Left kidney (tissue), 8 donors: ENCODE data around the gene FAM13B. TPM values are rescaled to one million over a fixed set of nuclear protein-coding genes. Genes with fewer than 3 reads are reported as not detected.
"Not testable (repeated sequence)": the region's sequence is repeated elsewhere in the genome, so short reads cannot be mapped to it uniquely, and the experiment has no call there.

Experiments used
- DNase-seq: peaks from one replicate; pipeline ENCODE4 v3.0.0-alpha.2; 2013
- long read RNA-seq, 8 donors: transcript quantifications; one replicate each; lab custom pipeline, GENCODE V29; 2026
- polyA plus RNA-seq: library from polyadenylated mRNA; unstranded; fragments of 120-200 nt; gene quantifications from one replicate; pipeline ENCODE4 v1.2.1, GENCODE V29; 2013; ENCODE audit not compliant: insufficient read length

The FAM13B gene
- 68.3 TPM for polyA plus RNA-seq
- long read RNA-seq, donor 1, partial matches to known transcripts = 0 of 2 reads
- long read RNA-seq, donor 1, other reads (novel, unspliced or antisense) = 0 of 2 reads
- long read RNA-seq, donor 2, full-length matches to known transcripts = 2 of 2 reads
- long read RNA-seq, donor 2, partial matches to known transcripts = 0 of 2 reads
- long read RNA-seq, donor 2, other reads (novel, unspliced or antisense) = 0 of 2 reads
- long read RNA-seq, donor 3, partial matches to known transcripts = 0 of 1 reads
- long read RNA-seq, donor 3, other reads (novel, unspliced or antisense) = 0 of 1 reads
- long read RNA-seq, donor 4 = 0 reads
- long read RNA-seq, donor 5, full-length matches to known transcripts = 1 of 1 reads
- long read RNA-seq, donor 5, partial matches to known transcripts = 0 of 1 reads
- long read RNA-seq, donor 5, other reads (novel, unspliced or antisense) = 0 of 1 reads
- long read RNA-seq, donor 6, full-length matches to known transcripts = 5 of 5 reads
- long read RNA-seq, donor 6, partial matches to known transcripts = 0 of 5 reads
- long read RNA-seq, donor 6, other reads (novel, unspliced or antisense) = 0 of 5 reads
- long read RNA-seq, donor 7, full-length matches to known transcripts = 3 of 3 reads
- long read RNA-seq, donor 7, partial matches to known transcripts = 0 of 3 reads
- long read RNA-seq, donor 7, other reads (novel, unspliced or antisense) = 0 of 3 reads
- long read RNA-seq, donor 8, full-length matches to known transcripts = 2 of 2 reads
- long read RNA-seq, donor 8, partial matches to known transcripts = 0 of 2 reads
- long read RNA-seq, donor 8, other reads (novel, unspliced or antisense) = 0 of 2 reads

- DNase-seq = peak; percentile 76
Measured at GRCh38 chr5:138032572-138033385, at the start of gene FAM13B. FAM13B (minus strand) TSS chr5:138033079; CDS start chr5:138019111, 13,968 bp downstream.

- DNase-seq = no peak
Measured at GRCh38 chr5:138082033-138082432, 49.2 kb upstream of the FAM13B start.

GRCh38 chr5:138078006-138078643 is 45.2 kb upstream of the FAM13B start:
- no peak for DNase-seq

GRCh38 chr5:138077064-138077696 is 44.3 kb upstream of the FAM13B start:
- DNase-seq = peak; percentile 63

GRCh38 chr5:138070026-138070425 is 37.1 kb upstream of the FAM13B start:
- DNase-seq = not testable (repeated sequence)

- DNase-seq = peak; percentile 37
Measured at GRCh38 chr5:138068742-138069600, 36.1 kb upstream of the FAM13B start.

- no peak for DNase-seq
Measured at GRCh38 chr5:138067945-138068344, 35.1 kb upstream of the FAM13B start.

- DNase-seq = no peak
Measured at GRCh38 chr5:138065102-138065501, 32.2 kb upstream of the FAM13B start.

GRCh38 chr5:138064526-138064925 is 31.6 kb upstream of the FAM13B start:
- DNase-seq = no peak

GRCh38 chr5:138054847-138055558 is 22.1 kb upstream of the FAM13B start:
- DNase-seq = no peak

GRCh38 chr5:138054206-138054605 is 21.3 kb upstream of the FAM13B start:
- DNase-seq = no peak

- no peak for DNase-seq
Measured at GRCh38 chr5:138053554-138053953, 20.7 kb upstream of the FAM13B start.

- DNase-seq = not testable (repeated sequence)
Measured at GRCh38 chr5:138052718-138053117, 19.8 kb upstream of the FAM13B start.

GRCh38 chr5:138051441-138052296 is 18.8 kb upstream of the FAM13B start:
- DNase-seq = no peak

GRCh38 chr5:138045283-138045682 is 12.4 kb upstream of the FAM13B start:
- not testable (repeated sequence) for DNase-seq

GRCh38 chr5:138038826-138039225 is 5.9 kb upstream of the FAM13B start:
- DNase-seq = no peak

- no peak for DNase-seq
Measured at GRCh38 chr5:138037907-138038633, 5.2 kb upstream of the FAM13B start.

- no peak for DNase-seq
Measured at GRCh38 chr5:138037271-138037670, 4.4 kb upstream of the FAM13B start.
